Epithelial cell of prostate (primary cell): Measurements from ENCODE around the gene THRAP3.
A peak's percentile ranks its signal among the peaks of the same experiment; 100 is the strongest.

Experiments
- DNase-seq: peaks from one replicate; pipeline ENCODE4 v3.0.0-alpha.2; 2011; ENCODE audit warnings: low read depth, low spot score
- H3K27ac ChIP-seq: fragments of 450-650 bp; 2 replicates; pipeline ENCODE4 v1.5.1; 2017; ENCODE audit warnings: mild to moderate bottlenecking

THRAP3 gene

DNA sequence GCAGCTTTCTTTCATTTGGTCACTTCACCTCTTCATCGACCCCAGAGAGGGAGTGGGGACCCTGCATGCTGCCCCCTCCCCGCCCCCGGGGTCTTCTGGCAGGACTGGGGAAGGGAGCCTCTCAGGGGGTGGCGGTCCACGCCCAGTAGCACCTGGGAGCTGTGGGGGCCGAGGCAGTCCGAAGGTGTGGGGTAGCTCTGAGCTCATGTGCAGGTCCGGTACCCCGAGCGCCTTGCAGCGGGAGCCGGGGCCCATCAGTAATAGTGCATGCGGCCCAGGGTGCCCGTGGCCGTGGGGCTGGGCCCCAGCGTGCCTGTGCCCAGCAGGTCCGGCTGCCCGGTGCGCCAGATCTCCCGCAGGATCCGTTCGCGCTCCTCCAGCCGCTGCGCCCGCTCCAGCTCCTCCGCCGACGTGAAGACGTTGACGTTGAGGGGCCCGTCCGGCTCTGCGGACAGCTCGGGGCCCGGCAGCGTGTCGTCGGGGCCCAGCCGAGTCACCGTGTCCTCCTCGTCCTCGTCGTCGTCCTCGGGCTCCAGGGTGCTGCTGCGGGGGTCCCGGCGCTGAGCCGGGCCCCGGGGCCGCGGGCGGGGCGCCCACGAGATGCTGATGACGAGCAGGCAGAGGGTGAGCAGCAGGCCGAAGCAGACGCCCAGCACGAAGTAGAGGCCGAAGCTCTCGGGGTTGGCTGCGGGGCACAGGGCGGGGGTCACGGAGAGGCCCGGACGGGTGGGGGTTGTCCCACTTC lies 98.0 kb downstream of the THRAP3 start:
- DNase-seq: no peak
- H3K27ac ChIP-seq: no peak overlapping the region

DNA sequence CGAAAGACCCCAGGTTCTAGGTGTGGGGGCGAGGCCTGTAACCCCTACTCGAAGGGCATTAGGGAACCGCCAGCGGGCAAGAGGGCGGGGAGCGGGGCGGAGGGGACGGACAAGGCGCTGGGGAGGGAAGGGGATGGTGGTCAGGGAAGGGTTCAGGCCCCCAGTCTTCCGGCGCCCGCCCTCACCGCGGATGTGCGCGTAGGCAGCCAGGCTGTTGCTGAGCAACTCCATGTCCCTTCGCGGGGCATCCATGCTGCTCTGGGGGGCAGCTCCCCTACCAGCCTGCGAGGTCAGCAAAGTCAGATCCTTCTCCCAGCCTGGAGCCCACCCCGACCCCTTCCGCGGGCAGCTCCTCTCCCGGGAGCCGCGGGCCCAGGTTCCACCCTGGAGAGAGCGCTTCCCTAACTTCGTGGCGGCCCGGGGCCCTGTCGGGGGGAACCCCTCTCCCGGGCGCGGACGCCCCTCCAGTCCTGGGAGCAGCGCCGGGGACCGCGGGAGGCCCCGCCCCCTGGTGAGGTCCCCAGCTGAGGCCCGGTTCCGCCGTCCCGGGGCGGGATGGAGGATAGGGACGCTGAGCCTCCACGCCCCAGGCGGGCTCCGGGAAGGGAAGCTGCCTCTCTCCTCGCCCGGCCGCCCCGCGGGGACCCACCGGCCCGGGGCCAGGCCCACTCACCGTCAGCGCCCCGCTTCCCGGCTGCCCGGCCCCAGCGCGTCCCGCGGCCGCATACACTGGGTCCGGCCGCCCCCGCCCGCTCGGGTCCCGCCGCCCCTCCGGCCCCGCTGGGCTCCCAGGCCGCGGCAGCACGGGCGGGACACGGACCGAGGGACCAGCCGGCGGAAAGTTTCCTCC lies 98.8 kb downstream of the THRAP3 start:
- DNase-seq: no peak
- H3K27ac ChIP-seq: peak overlapping the region; percentile 34

DNA sequence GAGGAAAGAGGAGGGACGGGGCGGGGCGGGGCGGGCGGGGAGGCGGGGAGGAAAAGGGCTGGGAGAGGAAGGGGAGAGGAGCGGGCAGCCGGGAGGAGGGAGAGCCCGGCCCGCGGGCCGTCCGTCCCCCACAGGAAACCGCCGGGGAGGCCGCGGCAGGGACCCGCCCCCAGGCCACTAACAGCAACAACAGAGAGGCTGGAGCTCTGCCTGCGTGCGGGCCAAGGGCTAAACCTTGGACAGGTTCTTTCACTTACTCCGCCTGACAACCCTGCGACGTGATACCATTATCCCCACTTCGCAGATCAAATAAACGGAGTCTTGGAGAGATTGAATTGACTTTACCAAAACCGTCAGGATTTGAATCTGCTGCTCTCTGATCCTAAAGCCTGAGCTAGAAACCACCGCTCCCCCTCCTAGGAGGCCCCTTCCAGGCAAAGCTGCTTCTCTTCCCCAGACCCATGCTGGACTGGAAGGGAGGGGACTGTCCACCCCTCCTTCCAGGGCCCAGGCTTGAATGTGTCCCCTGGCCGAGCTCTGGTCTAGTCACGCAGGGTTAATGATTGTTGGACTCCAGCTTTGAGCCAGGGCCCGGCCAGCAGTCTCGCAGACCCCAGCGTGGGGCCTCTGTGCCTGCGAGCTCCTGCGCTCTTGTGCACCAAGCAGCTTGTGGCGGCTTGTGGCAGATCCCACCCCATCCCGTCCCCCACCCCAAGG lies 99.6 kb downstream of the THRAP3 start, which contains the start of gene EVA1B:
EVA1B (minus strand) TSS at position 10 of the 717 bp plus-strand sequence. CDS start 608 bp downstream, outside the sequence.
- DNase-seq: no peak
- H3K27ac ChIP-seq: peak within 1 kb of the TSS; percentile 34

DNA sequence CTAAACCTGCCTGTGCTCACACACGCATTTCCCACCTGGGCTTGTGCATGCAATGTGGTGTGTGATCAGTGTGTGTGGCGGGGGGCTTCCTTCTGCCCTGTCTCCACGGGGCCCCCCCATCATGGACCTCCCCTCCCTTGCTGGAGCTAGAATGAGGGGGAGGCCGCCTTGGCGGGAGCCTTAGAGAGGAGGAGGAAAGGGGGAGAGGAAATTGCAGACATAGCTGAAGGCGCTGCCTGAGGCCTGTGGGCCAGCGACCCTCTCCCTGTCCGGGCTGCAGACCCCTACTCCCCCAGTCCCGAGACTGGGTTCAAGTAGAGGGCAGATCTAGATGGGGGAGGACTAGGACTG lies 100.1 kb downstream of the THRAP3 start:
- DNase-seq: no peak
- H3K27ac ChIP-seq: no peak overlapping the region

DNA sequence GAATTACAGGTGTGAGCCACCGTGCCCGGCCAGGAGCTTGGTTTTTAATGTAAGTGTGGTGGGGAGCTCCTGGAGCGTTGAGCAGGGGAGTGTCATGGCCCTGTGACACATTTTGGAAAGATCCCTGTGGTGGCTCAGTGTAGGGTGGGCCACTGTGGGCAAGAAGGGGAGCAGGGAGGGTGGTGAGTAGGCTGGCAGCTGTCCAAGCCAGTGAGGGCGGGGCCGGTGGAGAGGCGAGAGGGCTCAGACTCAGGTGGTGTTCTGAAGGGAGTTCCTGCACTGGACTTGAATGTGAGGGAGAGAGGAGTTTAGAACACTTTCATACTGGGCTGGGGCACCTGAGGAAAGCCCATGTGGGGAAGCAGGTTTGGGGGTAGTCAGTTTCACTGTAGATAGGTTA lies 102.3 kb downstream of the THRAP3 start:
- no peak overlapping the region for H3K27ac ChIP-seq
- no peak for DNase-seq

DNA sequence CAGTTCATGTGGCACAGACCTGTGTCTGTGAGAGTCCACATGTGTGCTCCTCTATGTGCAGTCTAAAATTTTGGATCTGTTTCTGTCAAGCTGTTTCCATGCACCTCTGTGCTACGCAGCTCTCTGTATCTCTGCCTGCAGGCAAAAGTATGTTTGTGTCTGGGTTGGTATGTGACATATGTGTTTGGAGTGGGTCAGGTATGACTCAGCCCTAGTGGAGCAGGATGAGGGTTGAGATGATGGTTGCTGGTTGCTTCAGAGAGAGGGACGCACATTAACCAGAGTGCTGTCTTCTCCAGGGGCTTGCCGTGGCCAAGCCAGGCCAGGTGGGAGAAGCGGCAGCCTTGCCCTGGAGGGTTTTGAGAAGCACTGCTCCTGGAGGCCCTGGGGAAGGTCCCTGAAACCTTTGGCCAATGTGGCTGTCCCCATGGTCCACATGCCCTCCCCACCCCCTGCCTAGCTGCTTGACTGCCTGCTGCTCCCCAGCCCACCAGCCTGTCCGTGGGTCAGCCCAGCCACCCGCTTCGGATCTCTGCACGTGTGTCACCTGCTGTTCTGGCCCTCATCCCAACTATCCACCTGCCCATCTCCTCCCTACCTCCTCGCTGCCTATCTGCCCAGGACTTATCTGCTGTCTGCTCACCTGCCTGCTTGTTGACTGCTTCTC lies 103.3 kb downstream of the THRAP3 start:
- no peak for DNase-seq
- no peak overlapping the region for H3K27ac ChIP-seq

DNA sequence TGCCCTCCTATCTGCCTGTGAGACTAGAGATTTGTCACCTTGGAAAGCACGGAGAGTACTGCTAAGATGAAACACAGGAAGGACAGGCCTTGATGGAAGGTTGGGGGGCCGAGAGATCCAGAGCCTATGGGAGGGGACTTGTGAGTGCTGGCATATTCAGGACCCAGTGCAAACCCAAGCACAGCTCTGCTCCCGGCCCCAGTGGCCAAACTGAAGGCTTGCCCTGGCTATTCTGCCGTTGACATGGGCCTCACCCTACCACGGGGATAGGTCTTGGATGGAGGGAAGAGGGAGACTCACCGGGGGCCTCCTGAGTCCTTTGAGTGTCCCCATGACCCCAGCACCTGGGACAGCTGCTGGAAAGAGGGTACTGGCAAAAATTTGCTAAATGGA lies 103.8 kb downstream of the THRAP3 start:
- DNase-seq: no peak
- no peak overlapping the region for H3K27ac ChIP-seq

DNA sequence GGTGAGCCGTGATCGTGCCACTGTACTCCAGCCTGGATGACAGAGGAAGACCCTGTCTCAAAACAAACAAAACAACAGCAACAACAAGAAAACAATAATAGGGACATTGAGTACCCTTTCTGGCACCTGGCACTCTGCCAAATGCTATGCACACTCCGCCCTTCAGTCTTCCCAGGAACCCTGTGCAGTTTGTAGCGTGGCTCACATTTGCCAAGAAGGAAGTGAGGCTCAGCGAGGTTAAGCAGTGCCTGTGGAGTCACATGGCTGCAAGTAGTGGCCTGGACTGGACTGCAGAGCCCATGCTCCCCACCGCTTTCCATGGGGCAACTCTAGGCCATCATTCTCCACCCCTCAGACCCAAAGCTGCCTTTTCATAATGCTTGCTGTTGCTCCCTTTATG lies 104.5 kb downstream of the THRAP3 start:
- no peak for DNase-seq
- no peak overlapping the region for H3K27ac ChIP-seq

DNA sequence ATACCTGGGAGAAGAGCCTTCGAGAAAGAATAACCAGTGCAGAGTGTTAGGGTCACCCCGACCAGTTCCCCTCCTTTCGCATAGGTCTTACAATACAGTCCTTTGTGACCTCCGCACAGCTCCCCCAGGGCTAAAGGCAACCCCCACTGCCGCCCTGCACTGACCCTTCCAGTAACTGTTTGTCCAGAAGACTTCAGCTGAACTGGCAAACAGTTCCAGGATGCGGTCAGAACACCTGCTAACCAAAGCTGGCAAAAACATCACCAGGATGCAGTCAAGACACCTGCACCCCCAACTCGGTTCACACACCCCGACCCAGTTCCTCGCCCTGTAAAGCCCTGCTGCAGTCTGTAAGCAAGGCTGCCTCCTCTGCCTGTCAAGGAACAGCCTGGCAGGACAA lies 105.6 kb downstream of the THRAP3 start:
- DNase-seq: no peak
- no peak overlapping the region for H3K27ac ChIP-seq

DNA sequence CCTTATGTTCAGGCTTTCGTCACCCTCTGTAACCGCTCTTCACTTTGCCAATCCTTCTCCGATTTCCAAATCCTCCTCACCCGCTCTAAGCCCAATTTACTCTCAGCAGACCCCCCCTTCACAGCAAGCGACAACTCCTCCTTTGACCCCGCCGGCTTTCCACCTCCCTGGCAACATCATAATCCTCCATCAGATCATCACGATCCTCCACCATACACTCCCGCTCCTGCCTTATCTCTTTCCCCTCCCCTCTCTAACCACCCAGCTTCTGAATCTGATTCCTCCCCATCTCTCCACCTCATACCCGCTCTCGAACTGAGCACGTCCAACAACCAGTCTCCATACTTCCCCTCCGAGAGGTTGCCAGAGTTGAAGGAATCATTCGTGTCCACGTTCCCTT lies 106.7 kb downstream of the THRAP3 start:
- DNase-seq: no peak
- H3K27ac ChIP-seq: no peak overlapping the region

DNA sequence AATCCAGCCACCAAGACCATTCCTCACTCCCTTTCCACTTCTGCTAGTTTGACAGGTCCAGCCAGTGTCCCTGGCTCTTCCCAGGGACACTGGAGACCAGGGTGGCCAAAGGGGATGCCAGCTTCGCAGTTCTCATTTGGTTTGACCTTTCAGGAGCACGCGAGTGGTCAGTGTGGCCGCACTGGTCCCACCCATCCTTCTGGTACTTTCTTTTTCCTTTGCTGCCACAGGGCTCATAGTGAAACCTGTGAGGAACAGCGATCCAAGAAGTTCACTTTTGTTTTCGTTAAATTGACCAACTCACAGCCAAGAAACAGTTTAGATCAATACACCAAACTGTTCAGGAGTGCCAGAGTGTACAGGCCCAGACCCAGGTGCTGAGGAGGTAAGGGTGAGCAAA lies 113.6 kb downstream of the THRAP3 start:
- no peak for DNase-seq
- H3K27ac ChIP-seq: no peak overlapping the region

DNA sequence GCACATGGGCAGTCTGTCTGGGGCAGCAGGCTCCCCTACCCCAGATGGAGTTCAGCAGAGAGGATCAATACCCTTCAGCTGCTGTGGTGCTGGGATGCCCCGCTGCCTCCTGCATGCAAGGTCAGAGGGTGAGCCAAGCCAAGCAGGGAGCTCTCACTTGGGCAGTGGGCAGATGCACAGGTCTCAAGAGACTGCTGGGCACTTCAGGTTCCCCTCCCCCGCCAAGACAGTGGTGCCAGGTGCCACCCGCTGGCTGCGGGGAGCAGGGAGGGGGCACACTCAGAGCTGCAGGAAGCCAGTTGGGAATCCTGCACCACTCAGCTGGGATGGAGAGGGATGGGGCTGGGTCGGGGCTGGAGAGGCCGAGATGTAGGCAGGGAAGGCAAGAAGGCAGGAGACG lies 115.0 kb downstream of the THRAP3 start:
- DNase-seq: no peak
- H3K27ac ChIP-seq: no peak overlapping the region

DNA sequence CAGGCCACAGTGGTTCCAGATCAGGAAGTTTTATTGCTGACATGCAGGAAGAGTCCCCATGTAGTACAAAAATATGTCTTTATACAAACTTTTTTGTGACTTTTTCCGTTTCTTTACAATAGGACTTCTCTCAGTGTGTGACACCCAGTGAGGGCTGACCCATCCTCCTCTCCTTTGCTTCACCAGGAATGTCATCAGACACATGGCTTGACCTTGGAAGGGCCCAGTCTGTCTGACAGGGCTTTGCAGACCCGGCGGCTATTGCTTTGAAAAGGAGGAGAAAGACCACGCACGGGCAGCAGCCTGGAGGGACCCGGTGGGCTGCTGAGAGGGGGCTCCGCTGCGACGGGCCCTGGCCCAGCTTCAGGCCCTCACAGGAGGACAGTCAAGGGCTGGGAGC lies 115.4 kb downstream of the THRAP3 start:
- no peak overlapping the region for H3K27ac ChIP-seq
- DNase-seq: no peak

DNA sequence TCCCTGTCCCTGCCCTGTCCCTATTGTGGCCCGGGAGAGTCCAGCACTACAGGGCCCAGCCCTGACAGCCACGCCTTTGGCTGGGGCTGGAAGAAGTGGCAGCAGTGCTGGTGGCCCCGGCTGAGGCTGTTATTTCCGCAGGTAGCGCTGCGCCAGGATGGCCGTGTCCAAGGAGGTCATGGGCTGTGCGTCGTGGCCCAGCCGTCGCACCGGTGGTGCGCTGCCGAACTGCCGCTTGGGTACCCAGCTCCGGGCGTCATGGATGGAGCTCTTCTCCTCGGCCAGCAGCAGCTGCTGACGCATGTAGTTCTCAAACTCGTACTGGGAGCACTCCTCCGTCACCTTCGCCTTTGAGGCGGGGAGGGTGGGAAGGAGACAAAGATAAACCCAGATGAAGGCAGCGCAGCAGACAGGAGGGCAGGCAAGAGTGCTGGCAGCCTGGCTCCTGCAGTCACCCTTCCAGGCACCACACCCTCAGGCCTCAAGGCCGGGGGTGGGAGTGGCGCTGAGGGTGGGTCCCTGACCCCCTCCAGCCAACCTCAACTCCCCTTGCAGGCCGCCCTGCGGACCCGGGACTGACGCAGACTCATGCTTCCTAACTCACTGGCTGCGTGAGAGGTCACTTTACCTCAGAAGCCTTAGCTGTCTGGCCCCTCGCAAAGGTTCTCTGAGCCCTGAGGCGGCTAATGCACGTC lies 117.5 kb downstream of the THRAP3 start:
- H3K27ac ChIP-seq: no peak overlapping the region
- no peak for DNase-seq

DNA sequence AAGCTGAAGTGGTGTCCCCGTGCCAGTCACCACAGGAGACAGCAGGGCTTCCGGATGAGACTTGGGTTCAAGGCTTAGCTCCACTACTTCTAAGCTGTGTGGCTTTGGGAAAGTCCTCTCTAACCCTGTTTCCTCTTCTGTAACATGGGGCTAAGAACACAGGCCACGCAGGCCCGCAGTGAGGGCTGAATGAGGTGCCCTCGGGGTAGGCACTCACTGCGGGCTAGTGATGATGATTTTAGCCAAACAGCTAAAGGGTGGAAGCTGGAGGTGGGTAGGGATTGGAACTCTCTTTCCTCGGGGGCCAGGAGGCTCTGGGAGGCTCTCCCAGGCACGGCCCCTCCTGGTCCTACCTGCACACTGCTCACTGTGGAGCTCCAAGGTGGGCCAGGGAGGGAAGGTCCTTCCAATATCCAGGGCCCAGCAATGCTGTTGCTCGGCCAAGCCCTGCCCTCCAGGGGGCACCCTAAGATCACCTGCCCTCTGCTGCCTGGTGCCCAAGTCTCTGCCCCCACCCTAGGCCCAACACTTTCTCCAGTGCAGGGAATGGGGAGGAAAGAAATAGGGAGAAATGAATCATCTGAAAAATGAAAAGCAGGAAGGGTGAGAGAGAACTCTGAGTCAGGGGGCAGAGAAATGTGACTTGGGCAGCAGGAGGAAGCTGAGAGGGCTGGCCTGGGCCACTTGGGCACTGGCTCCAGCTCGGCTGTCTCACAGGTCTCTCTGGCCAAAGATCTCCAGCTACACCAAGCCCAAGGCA lies 118.4 kb downstream of the THRAP3 start:
- no peak for DNase-seq
- H3K27ac ChIP-seq: peak overlapping the region; percentile 63

DNA sequence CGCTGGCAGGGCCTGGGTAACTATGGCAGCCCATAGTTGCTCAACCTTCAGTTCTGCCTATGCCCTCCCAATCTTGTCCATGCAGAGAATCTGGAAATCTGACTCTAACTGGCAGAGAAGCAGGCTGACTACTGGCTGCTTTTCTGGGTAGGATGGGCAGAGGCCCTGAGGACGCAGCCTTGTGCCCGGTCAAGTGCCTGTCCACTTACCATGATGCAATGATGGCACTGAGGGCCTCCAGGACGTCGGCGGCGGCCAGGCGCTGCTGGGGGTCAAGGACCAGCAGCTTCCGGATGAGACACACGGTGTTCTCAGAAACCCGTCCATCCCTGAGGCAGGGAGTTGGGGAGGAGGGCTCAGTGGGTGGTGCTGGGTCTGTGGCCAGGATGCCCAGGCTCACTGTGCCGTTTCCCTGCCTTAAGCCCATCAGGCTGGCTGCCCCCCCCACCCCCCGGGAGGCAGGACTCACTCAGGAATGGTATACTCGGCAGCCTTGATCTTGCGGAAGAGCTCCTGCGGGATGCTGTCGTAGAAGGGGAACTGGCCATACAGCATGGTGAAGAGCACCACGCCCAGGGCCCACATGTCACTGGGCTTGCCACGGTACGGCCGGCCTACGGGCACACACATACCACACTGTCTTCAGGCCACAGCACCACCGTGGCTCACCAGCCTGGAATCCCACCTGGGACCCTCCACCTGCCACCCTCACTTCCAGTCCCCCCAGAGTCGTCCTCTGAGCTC lies 119.6 kb downstream of the THRAP3 start:
- peak overlapping the region; percentile 63 for H3K27ac ChIP-seq
- DNase-seq: no peak

DNA sequence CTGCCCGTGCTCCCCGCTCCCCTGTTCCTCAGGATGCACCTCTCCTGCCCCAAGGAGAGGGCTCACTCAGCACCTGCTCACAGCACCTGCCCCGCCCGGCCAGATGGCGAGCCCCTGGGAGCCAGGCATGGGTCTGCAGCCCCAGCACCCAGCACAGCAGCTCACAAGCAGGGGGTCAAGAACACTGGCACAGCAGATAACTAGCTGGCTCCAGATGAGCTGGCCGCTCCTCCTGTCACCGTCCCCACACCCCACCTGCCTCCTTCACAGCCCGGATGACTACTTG lies 120.1 kb downstream of the THRAP3 start:
- DNase-seq: no peak
- H3K27ac ChIP-seq: no peak overlapping the region

DNA sequence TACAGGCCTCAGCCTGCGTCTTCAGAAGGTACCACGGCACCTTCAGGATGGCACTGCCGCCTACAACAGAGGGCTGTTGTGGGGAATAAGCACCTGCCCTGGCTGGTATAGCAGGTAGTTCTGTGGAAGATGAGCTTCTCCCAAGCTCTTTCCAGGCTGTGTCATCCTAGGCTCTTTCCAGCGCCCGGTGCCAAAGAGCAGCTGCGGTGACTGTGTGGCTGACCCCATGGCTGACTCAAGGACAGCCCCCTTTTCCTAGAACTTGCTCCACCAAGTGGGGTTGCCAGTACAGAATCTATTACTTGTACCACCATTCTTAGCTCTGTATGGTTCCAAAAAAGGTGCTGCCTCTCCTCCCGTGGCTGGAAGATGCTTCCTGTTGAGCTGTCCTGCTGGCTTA lies 121.1 kb downstream of the THRAP3 start:
- DNase-seq: no peak
- no peak overlapping the region for H3K27ac ChIP-seq
